T-helper 2 cell treated with Interferon-gamma antibody and Interleukin-4, amounts not matched to agents 5 μg/mL and 100 μg/mL, for 36 hours (primary cell): ENCODE data around the gene SPACA6.
A peak's percentile ranks its signal among the peaks of the same experiment; 100 is the strongest.
"Not testable (repeated sequence)": the region's sequence is repeated elsewhere in the genome, so short reads cannot be mapped to it uniquely, and the experiment has no call there.

Source experiments
- DNase-seq: peaks from one replicate; pipeline ENCODE4 v3.0.0; 2021; ENCODE audit warnings: low spot score
- H3K27ac Mint-ChIP-seq: one replicate; pipeline ENCODE4 v1.8.0; 2021; ENCODE audit warnings: mild to moderate bottlenecking, mixed read lengths
- H3K27me3 Mint-ChIP-seq: one replicate; pipeline ENCODE4 v1.8.0; 2021; ENCODE audit warnings: low read depth, mixed read lengths
- H3K36me3 Mint-ChIP-seq: one replicate; pipeline ENCODE4 v1.8.0; 2021; ENCODE audit warnings: low read depth, mixed read lengths
- H3K4me1 Mint-ChIP-seq: one replicate; pipeline ENCODE4 v1.8.0; 2021; ENCODE audit warnings: low read depth, mixed read lengths
- H3K4me3 Mint-ChIP-seq: one replicate; pipeline ENCODE4 v1.8.0; 2022; ENCODE audit warnings: mild to moderate bottlenecking, moderate library complexity, mixed read lengths
- H3K9me3 Mint-ChIP-seq: one replicate; pipeline ENCODE4 v1.8.0; 2021; ENCODE audit warnings: mixed read lengths

Gene SPACA6, protein sequence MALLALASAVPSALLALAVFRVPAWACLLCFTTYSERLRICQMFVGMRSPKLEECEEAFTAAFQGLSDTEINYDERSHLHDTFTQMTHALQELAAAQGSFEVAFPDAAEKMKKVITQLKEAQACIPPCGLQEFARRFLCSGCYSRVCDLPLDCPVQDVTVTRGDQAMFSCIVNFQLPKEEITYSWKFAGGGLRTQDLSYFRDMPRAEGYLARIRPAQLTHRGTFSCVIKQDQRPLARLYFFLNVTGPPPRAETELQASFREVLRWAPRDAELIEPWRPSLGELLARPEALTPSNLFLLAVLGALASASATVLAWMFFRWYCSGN

DNA sequence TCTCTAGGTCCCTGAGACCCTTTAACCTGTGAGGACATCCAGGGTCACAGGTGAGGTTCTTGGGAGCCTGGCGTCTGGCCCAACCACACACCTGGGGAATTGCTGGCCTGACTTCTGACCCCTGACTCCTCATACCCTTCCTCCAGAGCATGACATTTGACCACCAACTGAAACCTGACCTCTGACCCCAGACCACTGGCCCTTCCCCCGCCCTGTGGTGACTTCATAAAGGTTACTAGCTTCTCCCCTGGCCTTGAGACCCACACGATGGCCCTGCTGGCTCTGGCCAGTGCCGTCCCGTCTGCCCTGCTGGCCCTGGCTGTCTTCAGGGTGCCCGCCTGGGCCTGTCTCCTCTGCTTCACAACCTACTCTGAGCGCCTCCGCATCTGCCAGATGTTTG lies at the start of gene SPACA6:
TSS of gene SPACA6 (plus strand) at position 71 of the 400 bp plus-strand sequence. CDS start at position 268, 197 bp downstream.
- Mint-ChIP-seq H3K36me3 (peaks cover 2% of the 10 kb centered on the region), H3K4me3 (no peak within 1 kb of the TSS), H3K4me1 (peaks cover 9% of the 10 kb centered on the region), H3K27ac (no peak within 1 kb of the TSS), H3K27me3 (peaks cover 7% of the 10 kb centered on the region), H3K9me3 (no peaks in the 10 kb centered on the region)
- DNase-seq, result no peak

DNA sequence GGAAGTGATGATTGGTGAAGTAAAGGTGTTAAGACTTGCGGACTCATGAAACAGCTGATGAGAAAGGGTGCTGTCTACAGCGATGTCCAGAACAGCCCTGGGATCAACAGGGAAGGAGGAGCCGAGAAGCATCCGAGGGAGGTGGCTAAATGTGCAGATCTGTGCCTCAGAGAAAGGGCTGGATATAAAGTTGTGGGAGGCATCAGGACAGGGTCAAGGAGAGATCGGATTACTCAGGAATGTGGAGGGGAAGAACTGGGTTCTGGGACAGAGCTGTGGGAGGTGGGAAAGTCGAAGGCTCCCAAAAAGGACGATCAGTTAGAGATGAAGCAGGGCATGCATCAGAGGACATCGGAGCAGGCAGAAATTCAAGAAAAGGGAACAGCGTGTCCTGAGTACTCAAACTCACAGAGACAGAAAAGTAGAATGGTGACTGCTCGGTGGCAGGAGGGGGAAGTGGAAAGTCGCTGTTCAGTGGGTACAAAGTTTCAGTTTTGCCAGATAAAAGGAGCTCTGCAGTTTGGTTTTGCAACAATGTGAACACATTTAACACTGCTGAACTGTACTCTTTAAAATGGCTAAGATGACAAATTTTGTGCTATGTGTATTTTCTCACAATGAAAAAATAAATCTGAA lies 48.4 kb upstream of the SPACA6 start:
- no peak overlapping the region for H3K4me3 Mint-ChIP-seq
- no peak for DNase-seq
- no peaks in the 10 kb centered on the region for H3K36me3 Mint-ChIP-seq
- no peak overlapping the region for H3K27ac Mint-ChIP-seq
- H3K4me1 Mint-ChIP-seq, result peaks cover 3% of the 10 kb centered on the region
- H3K9me3 Mint-ChIP-seq, result no peaks in the 10 kb centered on the region
- H3K27me3 Mint-ChIP-seq, result peaks cover 38% of the 10 kb centered on the region

DNA sequence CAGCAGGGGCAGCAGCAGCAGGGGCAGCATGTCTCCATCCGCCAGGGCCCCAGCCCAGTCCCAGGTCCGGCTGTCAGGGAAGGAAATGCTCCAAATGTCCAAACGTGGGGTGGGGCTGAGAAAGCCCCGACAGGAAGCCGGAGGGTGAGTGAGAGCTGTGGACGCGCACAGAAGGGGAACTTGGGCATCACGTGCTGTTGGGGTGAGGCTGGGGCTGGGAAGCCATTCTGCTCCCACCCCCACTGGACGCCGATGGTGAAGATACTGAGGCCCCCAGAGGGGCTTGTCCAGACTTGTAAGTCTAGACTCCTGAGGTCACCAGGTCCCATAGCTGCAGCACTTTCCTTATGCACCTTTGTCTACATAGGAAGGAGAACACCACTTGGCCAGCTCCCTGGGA lies 46.4 kb upstream of the SPACA6 start, which contains the start of gene SIGLEC14:
TSS of gene SIGLEC14 (minus strand) at position 96 of the 400 bp plus-strand sequence. CDS start at position 30, 66 bp downstream.
- not testable (repeated sequence) for H3K36me3 Mint-ChIP-seq, DNase-seq, H3K27ac Mint-ChIP-seq, H3K4me1 Mint-ChIP-seq, H3K4me3 Mint-ChIP-seq, H3K9me3 Mint-ChIP-seq
- H3K27me3 Mint-ChIP-seq, result peaks cover 30% of the 10 kb centered on the region

DNA sequence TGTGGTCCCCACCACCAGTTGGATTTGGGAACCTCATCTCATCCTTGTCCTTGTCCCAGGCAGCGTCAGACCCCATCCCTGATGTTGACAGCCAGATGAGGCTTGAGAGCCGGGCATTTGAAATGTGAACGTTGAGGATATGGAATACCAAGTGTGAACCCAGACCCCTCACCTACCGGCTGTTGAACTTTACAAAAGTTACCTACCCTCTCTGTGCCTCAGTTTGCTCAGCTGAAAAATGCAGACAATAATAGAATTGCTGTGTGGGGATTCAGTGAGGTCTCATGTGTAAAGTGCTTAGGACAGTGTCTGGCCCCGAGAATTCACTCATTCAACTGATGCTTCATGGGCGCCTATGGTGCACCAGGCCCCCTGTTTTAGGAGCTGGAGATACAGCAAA lies 45.8 kb upstream of the SPACA6 start:
- Mint-ChIP-seq H3K27ac (no peak overlapping the region), H3K4me1 (peaks cover 3% of the 10 kb centered on the region), H3K36me3 (no peaks in the 10 kb centered on the region), H3K4me3 (no peak overlapping the region), H3K9me3 (no peaks in the 10 kb centered on the region), H3K27me3 (peaks cover 26% of the 10 kb centered on the region)
- no peak for DNase-seq

DNA sequence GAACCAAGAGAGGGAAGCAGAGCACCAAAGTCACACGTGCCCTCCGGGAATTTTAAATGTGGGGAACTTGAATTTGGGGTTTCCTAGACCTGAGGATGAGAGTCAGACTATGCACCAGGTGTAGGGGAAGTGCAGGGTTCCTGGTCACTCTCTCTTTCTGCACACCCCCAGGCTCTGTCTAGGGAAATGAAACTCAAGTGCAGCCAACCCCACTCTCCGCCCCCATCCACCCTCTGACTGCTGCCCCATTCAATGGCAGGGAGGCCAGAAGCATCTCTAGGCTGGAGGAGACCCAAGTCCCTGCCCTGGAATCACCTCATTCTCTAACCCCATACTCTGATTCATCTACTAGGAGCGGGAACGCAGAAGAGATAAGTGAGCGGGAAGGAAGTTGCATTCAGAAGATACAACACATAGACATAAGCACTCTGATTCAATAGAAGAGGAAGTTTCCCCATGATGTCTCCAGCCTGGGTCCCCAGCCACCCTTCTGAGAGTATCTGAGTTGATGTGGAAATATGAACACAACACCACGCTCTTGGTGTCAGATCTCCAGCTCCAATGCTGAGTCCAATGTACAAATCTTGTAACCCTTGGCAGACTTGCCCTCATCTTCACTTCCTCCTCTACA lies 41.8 kb upstream of the SPACA6 start:
- H3K36me3 Mint-ChIP-seq, result no peaks in the 10 kb centered on the region
- no peaks in the 10 kb centered on the region for H3K9me3 Mint-ChIP-seq
- H3K4me3 Mint-ChIP-seq, result no peak overlapping the region
- no peak for DNase-seq
- peaks cover 2% of the 10 kb centered on the region for H3K4me1 Mint-ChIP-seq
- H3K27me3 Mint-ChIP-seq, result peaks cover 16% of the 10 kb centered on the region
- no peak overlapping the region for H3K27ac Mint-ChIP-seq

DNA sequence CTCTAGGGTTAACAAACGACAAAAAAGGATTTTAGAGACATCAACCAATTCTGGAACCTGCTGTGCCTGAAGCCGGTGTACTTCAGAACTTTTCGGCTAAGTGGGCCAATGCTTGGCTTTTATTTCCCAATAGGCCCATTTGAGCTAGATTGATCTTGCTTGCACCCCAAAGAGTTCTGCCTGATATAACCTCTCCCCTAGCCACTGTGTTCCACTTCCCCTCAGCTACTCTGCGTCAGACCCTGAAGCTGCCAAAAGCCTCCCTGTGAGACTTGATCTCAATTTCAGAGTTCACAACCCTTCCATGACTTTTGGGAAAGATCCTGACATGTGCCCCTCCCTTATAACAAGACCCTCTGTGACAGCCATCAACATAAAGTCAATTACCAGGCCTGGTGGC lies 40.9 kb upstream of the SPACA6 start:
- H3K9me3 Mint-ChIP-seq, result no peaks in the 10 kb centered on the region
- H3K27me3 Mint-ChIP-seq, result peaks cover 20% of the 10 kb centered on the region
- no peak overlapping the region for H3K27ac Mint-ChIP-seq
- H3K36me3 Mint-ChIP-seq, result no peaks in the 10 kb centered on the region
- H3K4me1 Mint-ChIP-seq, result peaks cover 6% of the 10 kb centered on the region
- no peak for DNase-seq
- H3K4me3 Mint-ChIP-seq, result no peak overlapping the region

DNA sequence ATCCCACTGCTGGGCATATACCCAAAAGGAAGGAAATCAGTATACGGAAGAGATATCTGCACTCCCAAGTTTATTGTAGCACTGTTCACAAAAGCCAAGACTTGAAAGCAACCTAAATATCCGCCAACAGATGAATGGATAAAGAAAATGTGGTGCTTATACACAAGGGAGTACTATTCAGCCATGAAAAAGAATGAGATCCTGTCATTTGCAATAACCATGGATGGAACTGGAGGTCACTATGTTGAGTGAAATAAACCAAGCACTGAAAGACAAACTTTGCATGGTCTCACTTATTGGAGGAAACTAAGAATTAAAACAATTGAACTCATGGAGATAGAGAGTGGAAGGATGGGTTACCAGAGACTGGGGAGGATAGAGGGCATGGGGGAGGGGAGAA lies 40.0 kb upstream of the SPACA6 start:
- H3K9me3 Mint-ChIP-seq, result no peaks in the 10 kb centered on the region

DNA sequence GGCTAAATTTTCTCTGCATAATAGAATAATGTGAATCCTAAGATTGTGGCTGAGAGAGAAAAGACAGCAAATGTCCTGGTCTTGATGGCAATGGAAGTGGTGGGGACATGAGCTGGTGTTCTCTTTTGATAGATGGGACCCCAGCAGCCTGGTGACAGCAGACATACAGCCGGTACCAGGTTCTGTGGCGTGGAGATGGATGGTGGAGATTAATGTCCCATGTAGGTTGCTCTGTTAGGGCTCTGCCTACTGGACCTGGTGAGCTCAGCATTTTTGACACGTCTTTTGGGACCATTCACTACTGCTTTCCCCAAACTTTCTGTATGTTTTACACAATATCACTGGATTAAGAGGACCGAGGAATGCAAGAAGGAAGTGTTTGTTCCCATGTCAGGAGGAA lies 38.3 kb upstream of the SPACA6 start:
- H3K9me3 Mint-ChIP-seq, result no peaks in the 10 kb centered on the region
- no peaks in the 10 kb centered on the region for H3K36me3 Mint-ChIP-seq
- peaks cover 17% of the 10 kb centered on the region for H3K27me3 Mint-ChIP-seq
- H3K27ac Mint-ChIP-seq, result no peak overlapping the region
- peaks cover 6% of the 10 kb centered on the region for H3K4me1 Mint-ChIP-seq
- no peak for DNase-seq
- H3K4me3 Mint-ChIP-seq, result no peak overlapping the region

More for the DNA sequence above, 40.0 kb upstream of the SPACA6 start:
- Mint-ChIP-seq H3K27me3 (peaks cover 21% of the 10 kb centered on the region), H3K4me1 (peaks cover 6% of the 10 kb centered on the region), H3K36me3 (no peaks in the 10 kb centered on the region), H3K4me3 (no peak overlapping the region), H3K27ac (no peak overlapping the region)
- DNase-seq, result no peak

DNA sequence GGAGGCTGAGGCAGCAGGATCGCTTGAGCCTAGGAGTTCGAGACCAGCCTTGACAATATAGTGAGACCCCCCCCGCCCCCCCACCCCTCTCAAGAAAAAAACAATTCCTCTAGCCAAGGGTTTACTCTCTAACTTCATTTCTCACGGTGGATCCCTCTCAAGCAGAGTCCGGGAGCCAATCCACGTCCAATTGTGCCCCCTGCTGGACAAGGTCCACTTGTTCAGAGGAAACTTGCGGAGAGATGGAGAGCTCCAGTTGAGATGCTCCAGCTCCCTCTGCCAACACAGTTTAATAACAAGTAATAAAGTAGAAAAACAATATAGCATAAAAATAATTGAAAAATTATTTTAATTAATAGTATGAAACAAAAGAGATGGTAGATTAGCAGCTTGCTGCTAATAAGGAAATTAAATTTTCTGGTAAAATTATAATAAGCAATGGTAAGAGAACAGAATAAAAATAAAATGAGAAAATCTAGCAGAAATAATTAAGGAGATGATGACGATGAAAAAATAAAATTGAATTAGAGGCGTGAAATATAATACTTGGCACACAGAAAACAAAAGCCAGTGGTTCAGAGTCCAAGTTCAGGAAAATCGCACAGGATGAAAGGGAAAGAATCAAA lies 32.0 kb upstream of the SPACA6 start:
- DNase-seq, result peak; percentile 47
- H3K27ac Mint-ChIP-seq, result no peak overlapping the region
- no peaks in the 10 kb centered on the region for H3K9me3 Mint-ChIP-seq
- H3K36me3 Mint-ChIP-seq, result no peaks in the 10 kb centered on the region
- peaks cover 27% of the 10 kb centered on the region for H3K27me3 Mint-ChIP-seq
- no peak overlapping the region for H3K4me3 Mint-ChIP-seq
- H3K4me1 Mint-ChIP-seq, result peaks cover 5% of the 10 kb centered on the region

DNA sequence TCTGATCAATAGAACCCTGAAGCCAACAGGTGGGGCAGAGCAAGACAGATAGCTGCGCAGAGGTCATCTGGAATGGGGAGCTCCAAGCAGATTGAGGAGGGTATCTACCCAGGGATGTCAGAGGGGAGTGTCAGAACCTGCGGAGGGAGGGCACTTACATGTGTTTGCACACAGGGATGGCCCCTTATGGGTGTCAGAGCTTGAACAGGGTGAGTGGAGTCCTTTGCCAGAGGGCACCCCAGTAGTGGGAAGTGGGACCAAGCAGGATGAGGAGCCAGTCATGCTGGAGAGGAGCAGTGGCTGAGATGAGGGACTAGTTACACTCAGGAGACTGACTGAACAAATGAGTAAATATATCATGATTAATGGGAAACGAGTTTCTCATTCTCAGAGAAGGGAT lies 29.5 kb upstream of the SPACA6 start:
- no peak overlapping the region for H3K27ac Mint-ChIP-seq
- H3K27me3 Mint-ChIP-seq, result peaks cover 30% of the 10 kb centered on the region
- DNase-seq, result no peak
- H3K36me3 Mint-ChIP-seq, result no peaks in the 10 kb centered on the region
- H3K4me3 Mint-ChIP-seq, result no peak overlapping the region
- no peaks in the 10 kb centered on the region for H3K4me1 Mint-ChIP-seq
- H3K9me3 Mint-ChIP-seq, result no peaks in the 10 kb centered on the region

DNA sequence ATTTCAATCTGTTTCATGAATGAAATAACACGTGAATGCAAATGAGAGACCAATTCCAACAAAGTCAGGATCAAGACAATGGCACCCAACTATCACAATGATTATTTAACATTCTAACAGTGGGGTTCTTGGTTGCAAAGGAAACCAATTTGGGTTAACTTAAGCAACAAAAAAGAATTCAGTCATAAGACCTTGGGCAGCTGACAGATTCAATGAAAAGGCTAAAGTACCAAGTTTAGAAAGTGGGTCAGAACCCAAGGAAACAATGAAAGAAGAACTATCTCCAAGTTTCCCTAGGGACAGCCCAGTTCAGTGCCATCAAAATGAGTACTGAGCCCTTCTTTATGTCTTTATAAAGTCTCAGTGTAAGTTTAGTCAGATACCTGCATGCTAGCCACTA lies 29.0 kb upstream of the SPACA6 start:
- Mint-ChIP-seq H3K27me3 (peaks cover 30% of the 10 kb centered on the region), H3K27ac (no peak overlapping the region), H3K36me3 (no peaks in the 10 kb centered on the region), H3K4me1 (no peaks in the 10 kb centered on the region), H3K4me3 (no peak overlapping the region), H3K9me3 (no peaks in the 10 kb centered on the region)
- no peak for DNase-seq

DNA sequence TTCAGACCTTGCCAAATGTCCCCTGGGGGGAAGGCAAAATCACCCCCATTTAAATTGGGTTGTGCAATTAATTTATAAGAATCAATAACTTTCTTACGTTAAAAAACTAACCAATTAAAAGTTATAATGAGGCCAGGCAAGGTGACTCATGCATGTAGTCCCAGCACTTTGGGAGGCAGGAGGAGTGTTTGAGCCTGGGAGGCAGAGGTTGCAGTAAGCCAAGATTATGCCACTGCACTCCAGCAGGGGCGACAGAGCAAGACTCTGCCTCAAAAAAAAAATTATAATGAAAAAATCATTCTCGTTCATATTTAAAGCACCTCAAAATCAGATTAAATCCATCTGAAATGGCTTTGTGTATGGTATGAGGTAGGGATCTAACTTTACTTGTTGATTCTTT lies 28.1 kb upstream of the SPACA6 start:
- Mint-ChIP-seq H3K4me3 (no peak overlapping the region), H3K27me3 (peaks cover 35% of the 10 kb centered on the region), H3K4me1 (no peaks in the 10 kb centered on the region), H3K27ac (no peak overlapping the region), H3K9me3 (no peaks in the 10 kb centered on the region), H3K36me3 (no peaks in the 10 kb centered on the region)
- DNase-seq, result no peak

DNA sequence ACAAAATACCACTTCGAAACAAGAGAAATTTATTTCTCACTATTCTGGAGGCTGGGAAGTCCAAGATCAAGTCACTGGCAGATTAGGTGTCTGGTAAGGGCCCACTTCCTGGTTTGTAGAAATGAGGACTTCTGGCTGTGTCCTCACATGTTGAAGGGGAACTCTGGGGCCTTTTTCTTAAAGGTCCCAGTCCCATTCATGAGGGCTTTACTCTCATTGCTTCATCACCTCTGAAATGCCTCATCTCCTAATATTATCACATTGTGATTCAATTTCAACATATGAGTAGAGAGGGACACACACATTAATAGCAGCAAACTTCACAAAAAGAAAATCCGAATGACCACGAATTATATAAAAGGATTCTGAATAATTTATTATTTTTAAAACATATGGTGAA lies 24.9 kb upstream of the SPACA6 start:
- DNase-seq, result no peak
- H3K4me1 Mint-ChIP-seq, result no peaks in the 10 kb centered on the region
- peaks cover 28% of the 10 kb centered on the region for H3K27me3 Mint-ChIP-seq
- H3K9me3 Mint-ChIP-seq, result peaks cover 3% of the 10 kb centered on the region
- no peak overlapping the region for H3K27ac Mint-ChIP-seq
- H3K36me3 Mint-ChIP-seq, result no peaks in the 10 kb centered on the region
- H3K4me3 Mint-ChIP-seq, result no peak overlapping the region
